K562 (cell line): ENCODE measurements around the gene PFN3. TPM values are rescaled to one million over a fixed set of nuclear protein-coding genes. Genes with fewer than 3 reads are reported as not detected.
A peak's percentile ranks its signal among the peaks of the same experiment; 100 is the strongest.

Source experiments
- ARID2 ChIP-seq: fragments of 450-650 bp; IDR thresholded peaks from 2 replicates; pipeline ENCODE4 v1.6.1; 2017; ENCODE audit warnings: antibody characterized with exemption, mild to moderate bottlenecking
- ATF1 ChIP-seq, 2 experiments: fragments of 450-650 bp in 1 of 2; IDR thresholded peaks; 2 replicates each; pipeline ENCODE4 v1.6.1; 2016; ENCODE audit warnings: missing compliant biosample characterization in 1 of 2, missing genetic modification characterization in 1 of 2
- ATF7 ChIP-seq: fragments of 450-650 bp; IDR thresholded peaks from 2 replicates; pipeline ENCODE4 v1.7.1; 2014; ENCODE audit warnings: mild to moderate bottlenecking, moderate library complexity
- BCOR ChIP-seq: fragments of 450-650 bp; IDR thresholded peaks from 2 replicates; pipeline ENCODE4 v1.6.1; 2016
- COPS2 ChIP-seq: fragments of 450-650 bp; conservative IDR thresholded peaks from 2 replicates; pipeline ENCODE4 v1.6.1; 2016; ENCODE audit warnings: mild to moderate bottlenecking, moderate library complexity
- DMBX1 ChIP-seq: fragments of 250-450 bp; sonication (Bioruptor Pico); IDR thresholded peaks from 2 replicates; pipeline ENCODE4 v1.8.0; 2022; ENCODE audit warnings: inconsistent platforms, mild to moderate bottlenecking, moderate library complexity, borderline replicate concordance
- EP400 ChIP-seq: fragments of 450-650 bp; IDR thresholded peaks from 2 replicates; pipeline ENCODE4 v1.6.1; 2017; ENCODE audit warnings: antibody characterized with exemption, mild to moderate bottlenecking, moderate library complexity
- MYC ChIP-seq, 2 experiments: fragments of 250-450 bp in 1 of 2; sonication (Bioruptor Pico) in 1 of 2; IDR thresholded peaks; 2 replicates each; pipeline versions ENCODE4 v1.5.1 to v1.6.1; 2012 to 2021; ENCODE audit warnings: low read depth in 2 of 2, borderline replicate concordance in 1 of 2, improper control_type of control experiment in 1 of 2, low read length in 1 of 2, mild to moderate bottlenecking in 1 of 2, moderate library complexity in 1 of 2
- RB1 ChIP-seq: fragments of 450-650 bp; IDR thresholded peaks from 2 replicates; pipeline ENCODE4 v1.6.1; 2017; ENCODE audit warnings: low read depth, mild to moderate bottlenecking
- SNIP1 ChIP-seq: fragments of 450-650 bp; IDR thresholded peaks from 2 replicates; pipeline ENCODE4 v1.7.1; 2017; ENCODE audit warnings: low read depth, mild to moderate bottlenecking
- YY1 ChIP-seq, 3 experiments: IDR thresholded peaks; 2 replicates each; pipeline ENCODE4 v1.6.1; 2011; ENCODE audit warnings: low read length in 2 of 3, mild to moderate bottlenecking in 2 of 3, moderate library complexity in 2 of 3, borderline replicate concordance in 1 of 3, control low read depth in 1 of 3, low read depth in 1 of 3; ENCODE audit not compliant: insufficient read depth in 3 of 3, insufficient replicate concordance in 2 of 3, control insufficient read depth in 1 of 3, insufficient read length in 1 of 3; ENCODE audit errors: extremely low read depth in 1 of 3
- ZFX ChIP-seq: sonication (generic); formaldehyde crosslinking; IDR thresholded peaks from 2 replicates; pipeline ENCODE4 v1.8.0; 2022; ENCODE audit warnings: mild to moderate bottlenecking, missing genetic modification reagents, moderate library complexity
- polyA plus RNA-seq, 8 experiments: library from polyadenylated mRNA; depleted of rRNA in 4 of 8; stranded (reverse) in 5 of 8; unstranded in 3 of 8; fragments of >200 nt; fragmentation: Nextera tagmentation in 2 of 8; fragmentation: Illumina TruSeq in 1 of 8; extraction: Ambion mirVana in 2 of 8; extraction: Trizol in 1 of 8; gene quantifications; 2 replicates each; pipeline versions ENCODE4 v1.2.1 to v1.2.3, GENCODE V29; 2011 to 2014; ENCODE audit warnings: inconsistent platforms in 1 of 8, missing spikeins in 1 of 8
- total RNA-seq, 7 experiments: library from RNA; depleted of rRNA in 6 of 7; stranded (reverse); fragments of >200 nt in 6 of 7; fragmentation: Illumina TruSeq in 2 of 7; extraction: Trizol in 2 of 7; gene quantifications; 2 replicates each; pipeline versions ENCODE4 v1.2.1 to v1.2.3, GENCODE V29; 2011 to 2021; ENCODE audit warnings: low replicate concordance in 1 of 7
- TF ChIP-seq, protein P1 (sequence below): sonication (generic); formaldehyde crosslinking; IDR thresholded peaks from 2 replicates; pipeline ENCODE4 v1.8.1; 2023; ENCODE audit warnings: mild to moderate bottlenecking, missing genetic modification reagents
- TF ChIP-seq, protein P2 (sequence below): fragments of 200-400 bp; formaldehyde crosslinking; IDR thresholded peaks from 2 replicates; pipeline ENCODE4 v1.6.1; 2017; ENCODE audit warnings: mild to moderate bottlenecking, low read depth, low read length, moderate library complexity
- TF ChIP-seq, protein P3 (sequence below): fragments of 450-650 bp; IDR thresholded peaks from 2 replicates; pipeline ENCODE4 v1.6.1; 2014; ENCODE audit warnings: low read depth, mild to moderate bottlenecking, moderate library complexity, borderline replicate concordance
- TF ChIP-seq, protein P4 (sequence below): sonication (generic); formaldehyde crosslinking; IDR thresholded peaks from 2 replicates; pipeline ENCODE4 v1.5.0; 2020; ENCODE audit warnings: missing genetic modification reagents

PFN3 gene
- total and polyA plus RNA-seq, 9 of the 15 experiments (the other 6 are each of a cell fraction or from before 2014, with no cell fraction given): not detected

DNA sequence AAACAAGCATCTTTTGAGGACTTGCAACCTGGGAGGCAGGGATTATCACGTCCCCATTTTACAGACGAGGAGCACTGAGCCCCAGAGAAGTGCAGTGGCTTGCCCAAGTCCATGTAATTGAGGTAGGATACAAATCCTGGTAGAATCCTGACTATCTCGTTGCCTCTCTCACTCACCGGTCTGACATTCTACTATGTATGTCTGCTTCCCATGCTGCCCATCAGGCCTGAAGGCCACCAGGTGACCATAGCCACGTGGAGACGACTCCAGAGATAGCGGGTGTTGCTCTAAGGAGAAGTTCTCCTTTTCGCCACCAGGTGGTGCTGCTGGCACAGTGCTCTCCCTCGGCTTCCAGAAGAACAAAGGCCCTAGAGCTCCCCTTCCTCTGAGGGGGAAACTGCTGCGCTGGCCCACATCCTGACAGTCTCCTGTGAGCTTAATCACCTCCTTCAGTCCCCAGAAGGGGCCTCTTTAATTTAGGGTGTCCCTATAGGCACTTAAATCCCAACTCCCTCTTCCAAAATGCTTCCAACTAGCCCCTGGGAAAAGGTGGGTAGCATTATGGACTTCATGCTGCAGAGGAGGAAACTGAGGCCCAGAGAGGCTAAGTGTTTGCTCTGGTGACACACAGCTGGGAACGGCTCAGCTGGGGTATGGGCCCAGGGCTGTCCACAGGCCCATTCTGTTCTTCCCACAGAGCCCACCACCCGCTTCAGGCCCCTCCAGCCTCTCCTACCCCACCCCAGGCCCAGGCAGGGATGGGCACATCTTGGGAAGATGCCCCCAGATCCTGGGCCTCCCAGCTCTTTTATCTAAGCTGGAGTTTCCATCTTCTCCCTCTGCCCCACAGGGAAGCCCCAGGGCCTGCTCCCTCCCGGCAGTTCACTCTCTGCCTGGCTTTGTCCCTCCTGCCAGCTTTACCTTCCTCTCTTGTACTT lies 9.8 kb downstream of the PFN3 start (continued):
- TF ChIP-seq DMBX1 (CRISPR knock-in tag): no peak
- no peak for TF ChIP-seq ATF1 (CRISPR knock-in tag; IDR thresholded peaks at IDR 0.05)
- 0 out of 2 replicates have a peak, but pooled peaks have one; percentile 20 for TF ChIP-seq ATF1 (tag; IDR thresholded peaks at IDR 0.05)
- no peak for TF ChIP-seq COPS2
- TF ChIP-seq MYC (IDR thresholded peaks at IDR 0.05; ENCODE audit: low read depth, low read length): peak; percentile 97
- no peak for TF ChIP-seq MYC (CRISPR knock-in tag; IDR thresholded peaks at IDR 0.05; ENCODE audit: borderline replicate concordance, low read depth)
- TF ChIP-seq, protein P1, sequence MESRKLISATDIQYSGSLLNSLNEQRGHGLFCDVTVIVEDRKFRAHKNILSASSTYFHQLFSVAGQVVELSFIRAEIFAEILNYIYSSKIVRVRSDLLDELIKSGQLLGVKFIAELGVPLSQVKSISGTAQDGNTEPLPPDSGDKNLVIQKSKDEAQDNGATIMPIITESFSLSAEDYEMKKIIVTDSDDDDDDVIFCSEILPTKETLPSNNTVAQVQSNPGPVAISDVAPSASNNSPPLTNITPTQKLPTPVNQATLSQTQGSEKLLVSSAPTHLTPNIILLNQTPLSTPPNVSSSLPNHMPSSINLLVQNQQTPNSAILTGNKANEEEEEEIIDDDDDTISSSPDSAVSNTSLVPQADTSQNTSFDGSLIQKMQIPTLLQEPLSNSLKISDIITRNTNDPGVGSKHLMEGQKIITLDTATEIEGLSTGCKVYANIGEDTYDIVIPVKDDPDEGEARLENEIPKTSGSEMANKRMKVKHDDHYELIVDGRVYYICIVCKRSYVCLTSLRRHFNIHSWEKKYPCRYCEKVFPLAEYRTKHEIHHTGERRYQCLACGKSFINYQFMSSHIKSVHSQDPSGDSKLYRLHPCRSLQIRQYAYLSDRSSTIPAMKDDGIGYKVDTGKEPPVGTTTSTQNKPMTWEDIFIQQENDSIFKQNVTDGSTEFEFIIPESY (CRISPR knock-in tag): peak; percentile 32; the same call in 1 of the 2 replicates
- peak; percentile 36; the same call in 1 of the 2 replicates for TF ChIP-seq ARID2
- peak; percentile 85 for TF ChIP-seq EP400
- TF ChIP-seq SNIP1: no peak
- peak; percentile 38; the same call in 1 of the 2 replicates for TF ChIP-seq ATF7
- TF ChIP-seq, protein P2, sequence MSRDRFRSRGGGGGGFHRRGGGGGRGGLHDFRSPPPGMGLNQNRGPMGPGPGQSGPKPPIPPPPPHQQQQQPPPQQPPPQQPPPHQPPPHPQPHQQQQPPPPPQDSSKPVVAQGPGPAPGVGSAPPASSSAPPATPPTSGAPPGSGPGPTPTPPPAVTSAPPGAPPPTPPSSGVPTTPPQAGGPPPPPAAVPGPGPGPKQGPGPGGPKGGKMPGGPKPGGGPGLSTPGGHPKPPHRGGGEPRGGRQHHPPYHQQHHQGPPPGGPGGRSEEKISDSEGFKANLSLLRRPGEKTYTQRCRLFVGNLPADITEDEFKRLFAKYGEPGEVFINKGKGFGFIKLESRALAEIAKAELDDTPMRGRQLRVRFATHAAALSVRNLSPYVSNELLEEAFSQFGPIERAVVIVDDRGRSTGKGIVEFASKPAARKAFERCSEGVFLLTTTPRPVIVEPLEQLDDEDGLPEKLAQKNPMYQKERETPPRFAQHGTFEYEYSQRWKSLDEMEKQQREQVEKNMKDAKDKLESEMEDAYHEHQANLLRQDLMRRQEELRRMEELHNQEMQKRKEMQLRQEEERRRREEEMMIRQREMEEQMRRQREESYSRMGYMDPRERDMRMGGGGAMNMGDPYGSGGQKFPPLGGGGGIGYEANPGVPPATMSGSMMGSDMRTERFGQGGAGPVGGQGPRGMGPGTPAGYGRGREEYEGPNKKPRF: no peak
- TF ChIP-seq RB1: peak; percentile 39; the same call in 1 of the 2 replicates
- TF ChIP-seq YY1 (IDR thresholded peaks at IDR 0.05; ENCODE audit: borderline replicate concordance in 1 of 3, control insufficient read depth in 1 of 3, extremely low read depth in 1 of 3, insufficient read depth in 3 of 3, insufficient read length in 1 of 3, insufficient replicate concordance in 2 of 3, low read depth in 1 of 3, low read length in 2 of 3): peak in 1 of 3 experiments; percentile 42
- TF ChIP-seq BCOR: peak; percentile 94
- TF ChIP-seq, protein P3, sequence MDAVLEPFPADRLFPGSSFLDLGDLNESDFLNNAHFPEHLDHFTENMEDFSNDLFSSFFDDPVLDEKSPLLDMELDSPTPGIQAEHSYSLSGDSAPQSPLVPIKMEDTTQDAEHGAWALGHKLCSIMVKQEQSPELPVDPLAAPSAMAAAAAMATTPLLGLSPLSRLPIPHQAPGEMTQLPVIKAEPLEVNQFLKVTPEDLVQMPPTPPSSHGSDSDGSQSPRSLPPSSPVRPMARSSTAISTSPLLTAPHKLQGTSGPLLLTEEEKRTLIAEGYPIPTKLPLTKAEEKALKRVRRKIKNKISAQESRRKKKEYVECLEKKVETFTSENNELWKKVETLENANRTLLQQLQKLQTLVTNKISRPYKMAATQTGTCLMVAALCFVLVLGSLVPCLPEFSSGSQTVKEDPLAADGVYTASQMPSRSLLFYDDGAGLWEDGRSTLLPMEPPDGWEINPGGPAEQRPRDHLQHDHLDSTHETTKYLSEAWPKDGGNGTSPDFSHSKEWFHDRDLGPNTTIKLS: peak; percentile 81
- TF ChIP-seq, protein P4, sequence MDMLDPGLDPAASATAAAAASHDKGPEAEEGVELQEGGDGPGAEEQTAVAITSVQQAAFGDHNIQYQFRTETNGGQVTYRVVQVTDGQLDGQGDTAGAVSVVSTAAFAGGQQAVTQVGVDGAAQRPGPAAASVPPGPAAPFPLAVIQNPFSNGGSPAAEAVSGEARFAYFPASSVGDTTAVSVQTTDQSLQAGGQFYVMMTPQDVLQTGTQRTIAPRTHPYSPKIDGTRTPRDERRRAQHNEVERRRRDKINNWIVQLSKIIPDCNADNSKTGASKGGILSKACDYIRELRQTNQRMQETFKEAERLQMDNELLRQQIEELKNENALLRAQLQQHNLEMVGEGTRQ (CRISPR knock-in tag): peak; percentile 80
- peak; percentile 61 for TF ChIP-seq ZFX
